HG02759 (cell line): Measurements from ENCODE around the gene PMEPA1.

Experiments
- ATAC-seq: cut with Tn5 transposase; IDR thresholded peaks from one replicate; pipeline ENCODE4 v1.9.1; 2021; ENCODE audit warnings: mild to moderate bottlenecking, moderate library complexity; ENCODE audit not compliant: unreplicated experiment

The PMEPA1 gene

DNA sequence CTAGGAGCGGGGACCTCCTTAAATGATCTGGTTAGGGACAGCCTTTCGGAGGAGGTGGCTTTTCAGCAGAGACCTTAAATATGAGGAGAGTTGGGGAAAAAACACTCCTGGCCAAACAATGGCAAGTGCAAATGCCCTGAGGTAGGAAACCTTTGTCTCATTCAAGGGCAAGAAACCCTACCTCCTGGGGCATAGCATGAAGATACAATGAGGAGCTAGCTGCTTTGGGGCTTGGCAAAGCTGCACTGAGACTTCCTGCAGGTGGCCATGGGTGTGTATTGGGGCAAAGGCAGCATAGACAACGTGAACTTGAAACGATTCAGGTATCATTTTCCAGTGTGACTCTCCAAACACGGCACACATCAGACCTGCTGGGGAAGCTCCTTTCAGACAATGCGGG, 30.7 kb downstream of the PMEPA1 start:
- ATAC-seq: no peak

DNA sequence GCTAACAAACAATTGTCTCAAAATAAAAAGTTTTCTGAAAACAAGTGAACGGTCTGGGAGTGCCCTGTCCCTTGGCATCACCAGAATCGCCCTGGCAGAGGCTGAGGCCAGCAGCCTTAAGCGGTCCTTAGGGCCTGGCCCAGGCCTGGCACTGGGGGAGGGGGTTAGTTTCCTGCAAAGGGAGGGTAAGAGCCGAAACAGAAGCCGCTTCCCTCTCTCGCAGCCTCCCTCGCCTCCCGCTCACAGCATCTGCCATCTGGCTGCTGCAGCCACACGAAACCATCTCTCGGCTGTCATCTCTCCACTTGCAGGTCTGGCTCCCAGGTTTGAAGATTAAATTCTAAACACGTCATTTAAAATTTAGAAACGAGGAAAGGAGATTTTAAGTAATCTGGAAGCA, 31.5 kb downstream of the PMEPA1 start:
- ATAC-seq: no peak

DNA sequence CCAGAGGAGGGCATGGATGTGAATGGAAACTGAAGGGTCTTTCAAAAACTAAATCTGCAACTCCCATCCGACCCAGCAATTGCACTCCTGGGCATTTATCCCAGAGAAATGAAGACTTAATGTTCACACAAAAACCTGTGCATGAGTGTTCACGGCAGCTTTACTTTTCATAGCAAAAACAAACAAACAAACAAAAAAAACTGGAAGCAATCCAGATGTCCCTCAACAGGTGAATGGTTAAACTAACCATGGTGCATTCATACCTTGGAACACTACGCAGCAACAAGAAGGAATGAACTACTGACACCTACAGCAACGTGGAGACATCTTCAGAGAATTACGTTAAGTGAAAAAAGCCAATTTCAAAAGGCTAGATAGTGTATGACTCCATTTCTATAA, 32.2 kb downstream of the PMEPA1 start:
- no peak for ATAC-seq

DNA sequence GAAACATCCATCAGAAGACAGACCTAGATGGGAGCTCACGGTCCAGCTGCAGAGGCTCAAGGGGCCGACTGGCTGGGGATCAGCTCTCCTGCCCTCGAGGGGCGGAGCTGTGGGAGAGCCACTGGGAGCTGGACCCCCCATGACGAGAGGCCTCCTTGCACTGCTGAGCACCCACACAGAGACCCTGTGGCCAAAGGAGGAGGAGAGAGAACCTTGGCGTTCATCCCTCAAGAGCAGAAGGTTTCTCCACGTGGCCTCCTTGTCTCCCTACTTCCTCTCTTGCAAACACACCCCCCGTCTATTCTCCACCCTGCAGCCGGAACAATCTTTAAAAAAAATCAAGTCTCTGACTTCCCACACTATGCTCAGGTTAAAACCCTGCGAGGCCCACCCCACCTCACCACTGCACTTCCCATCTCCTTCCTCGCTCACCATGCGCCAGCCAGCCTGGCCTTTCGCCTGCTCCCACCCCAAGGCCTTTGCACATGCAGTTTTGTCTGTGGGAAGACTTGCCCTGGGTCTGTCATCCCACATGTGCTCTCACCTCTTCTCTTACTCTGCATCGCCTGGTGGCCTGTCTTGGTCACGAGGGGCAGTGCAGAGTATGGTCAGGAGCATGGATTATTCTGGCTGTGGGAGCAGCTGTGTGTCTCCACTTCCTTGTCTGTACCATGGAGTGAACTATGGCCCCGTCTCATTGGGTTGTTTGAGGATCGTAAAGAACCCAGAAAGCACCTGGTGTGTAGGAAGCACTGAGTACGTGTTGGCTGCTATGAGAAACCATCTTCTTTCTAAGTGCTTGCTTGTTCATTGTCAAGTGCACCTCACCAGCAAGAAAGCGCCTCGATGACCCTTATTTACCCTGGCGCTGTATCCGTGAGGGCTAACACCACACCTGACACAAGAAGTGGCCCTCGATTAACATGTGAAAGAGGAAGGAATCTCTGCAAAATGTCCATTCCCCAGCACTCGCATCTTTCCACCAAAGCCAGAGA, 32.9 kb downstream of the PMEPA1 start:
- no peak for ATAC-seq

DNA sequence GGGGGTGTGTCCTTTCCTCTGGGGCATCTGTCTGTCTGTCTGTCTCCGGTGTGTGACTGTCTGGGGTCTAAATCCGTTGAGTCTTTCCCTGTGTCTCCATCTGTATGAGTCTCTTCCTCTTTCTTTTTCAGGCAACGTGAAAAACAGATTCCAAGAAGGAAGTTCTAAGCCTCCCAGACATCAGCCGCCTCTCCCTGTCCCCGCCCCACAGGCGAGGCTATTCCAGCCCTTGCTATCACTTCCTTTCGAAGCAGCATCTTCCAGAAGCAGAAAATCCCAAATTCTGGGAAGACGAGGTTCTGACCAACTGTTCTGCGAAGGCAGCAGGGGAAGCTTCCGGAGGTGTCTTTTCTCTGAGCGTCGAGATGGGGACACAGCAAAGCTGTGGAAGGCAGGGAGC, 34.0 kb downstream of the PMEPA1 start:
- no peak for ATAC-seq

DNA sequence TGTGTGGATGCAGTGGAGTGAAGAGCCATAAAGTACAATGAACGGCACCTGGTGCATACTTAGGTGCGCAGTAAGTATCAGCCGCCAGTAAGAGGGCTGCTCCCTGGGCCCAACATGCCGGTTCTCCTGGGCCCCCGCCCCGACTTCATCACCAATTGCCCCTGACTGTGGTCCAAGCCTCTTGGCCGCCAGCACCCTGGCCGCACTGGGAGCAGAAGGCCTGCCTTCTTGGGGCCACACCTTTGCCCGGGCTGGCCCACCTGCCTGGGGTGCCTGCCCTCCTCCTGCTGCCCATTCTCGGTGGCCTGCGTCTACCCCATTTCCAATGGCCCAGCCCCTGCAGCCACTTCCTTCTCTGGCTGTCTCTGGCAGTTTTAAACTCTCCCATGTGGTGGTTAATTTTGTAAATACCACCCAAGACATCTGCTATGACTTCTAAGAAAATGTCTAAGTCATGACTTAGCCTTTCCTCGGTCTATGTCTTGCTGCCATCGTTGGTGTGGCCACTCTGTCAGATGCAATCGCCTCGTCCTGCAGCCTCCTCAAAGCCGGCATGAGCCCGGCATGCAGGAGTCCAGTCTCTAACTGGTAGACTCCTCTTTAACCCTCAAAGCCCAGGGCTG, 36.8 kb downstream of the PMEPA1 start:
- ATAC-seq: no peak

GRCh38 chr20:57672164-57672563, 37.7 kb downstream of the PMEPA1 start:
- no peak for ATAC-seq

GRCh38 chr20:57671662-57672061, 38.2 kb downstream of the PMEPA1 start:
- no peak for ATAC-seq

GRCh38 chr20:57671072-57671391, 38.8 kb downstream of the PMEPA1 start:
- ATAC-seq: no peak

- ATAC-seq: no peak
Measured at GRCh38 chr20:57670288-57671071, 39.3 kb downstream of the PMEPA1 start.

DNA sequence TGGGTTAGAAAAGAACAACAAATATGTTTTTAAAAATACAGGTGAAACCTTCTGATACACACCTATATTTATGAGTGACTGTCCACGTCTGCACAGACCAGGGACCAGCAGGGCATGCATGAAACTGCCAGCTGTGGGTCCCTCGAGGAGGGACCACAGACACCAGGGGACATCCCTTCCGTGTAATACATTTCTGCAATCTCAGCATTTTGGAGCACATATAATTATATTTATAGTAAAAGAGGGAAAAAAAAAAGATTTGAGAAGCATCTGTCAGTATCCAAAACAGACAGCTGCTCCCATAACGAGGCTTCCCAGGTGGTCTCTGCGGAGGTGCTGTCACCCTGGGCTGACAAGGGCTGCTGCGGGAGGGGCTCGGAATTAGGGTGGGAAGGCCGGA, 40.2 kb downstream of the PMEPA1 start:
- no peak for ATAC-seq

DNA sequence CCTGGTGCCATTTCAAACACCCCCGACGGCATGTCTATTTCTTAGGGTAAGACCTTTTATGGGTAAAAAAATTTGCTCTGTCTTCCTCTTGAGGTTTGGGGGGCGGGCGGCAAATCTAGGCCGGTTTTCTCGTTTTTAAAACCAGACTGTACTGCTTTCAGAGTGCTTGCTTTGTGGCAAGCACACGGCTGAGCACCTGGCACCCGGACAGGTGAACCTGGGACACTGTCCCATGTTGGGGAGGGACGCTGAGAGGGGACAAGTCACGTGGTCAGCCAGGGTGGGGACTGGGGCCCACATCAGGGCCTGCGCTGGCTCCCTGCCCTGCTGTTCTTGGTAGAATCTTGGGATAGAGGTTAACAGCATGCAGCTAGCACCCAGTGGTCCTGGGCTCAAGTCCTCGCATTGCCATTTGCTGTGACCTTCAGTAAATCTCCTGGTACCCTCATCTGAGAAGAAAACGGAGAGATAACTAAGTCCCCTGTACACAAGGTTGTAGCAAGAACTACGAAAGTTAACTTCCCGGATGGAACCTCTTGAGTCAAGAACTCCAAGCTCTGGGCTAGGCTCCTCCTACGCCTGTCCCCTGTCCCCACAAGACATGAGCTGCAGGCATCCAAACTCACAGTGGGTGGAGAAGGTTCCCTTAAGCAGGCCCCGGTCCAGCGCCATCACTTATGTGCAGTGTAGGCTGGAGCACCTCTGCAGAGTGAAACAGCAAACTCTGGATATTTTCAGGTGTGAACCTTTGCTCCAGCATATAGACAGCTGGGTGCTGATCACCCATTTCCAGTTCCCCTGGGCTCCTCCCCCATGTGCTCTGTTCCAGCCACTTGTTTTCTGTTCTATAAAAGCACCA, 41.7 kb downstream of the PMEPA1 start:
- no peak for ATAC-seq

GRCh38 chr20:57667388-57667787, 42.4 kb downstream of the PMEPA1 start:
- ATAC-seq: no peak

DNA sequence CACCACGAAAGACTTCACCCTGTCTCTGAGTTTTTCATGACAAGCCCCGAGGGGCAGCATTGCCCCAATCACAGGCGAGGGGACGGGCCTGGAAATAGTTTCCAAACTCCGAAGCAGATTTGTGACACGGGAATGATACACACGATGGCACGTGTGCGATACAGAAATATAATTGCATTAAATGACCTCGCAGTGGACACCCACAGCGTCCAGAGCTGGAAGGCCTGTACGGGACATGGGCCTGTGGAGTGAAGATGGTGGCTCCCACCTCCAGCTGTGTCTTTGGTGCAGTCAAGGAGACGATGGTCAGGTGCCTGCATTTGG, 43.0 kb downstream of the PMEPA1 start:
- no peak for ATAC-seq

GRCh38 chr20:57666106-57666833, 43.5 kb downstream of the PMEPA1 start:
- ATAC-seq: no peak

- ATAC-seq: no peak
Measured at GRCh38 chr20:57665589-57665971, 44.2 kb downstream of the PMEPA1 start.

GRCh38 chr20:57664924-57665588, 44.8 kb downstream of the PMEPA1 start:
- ATAC-seq: no peak

DNA sequence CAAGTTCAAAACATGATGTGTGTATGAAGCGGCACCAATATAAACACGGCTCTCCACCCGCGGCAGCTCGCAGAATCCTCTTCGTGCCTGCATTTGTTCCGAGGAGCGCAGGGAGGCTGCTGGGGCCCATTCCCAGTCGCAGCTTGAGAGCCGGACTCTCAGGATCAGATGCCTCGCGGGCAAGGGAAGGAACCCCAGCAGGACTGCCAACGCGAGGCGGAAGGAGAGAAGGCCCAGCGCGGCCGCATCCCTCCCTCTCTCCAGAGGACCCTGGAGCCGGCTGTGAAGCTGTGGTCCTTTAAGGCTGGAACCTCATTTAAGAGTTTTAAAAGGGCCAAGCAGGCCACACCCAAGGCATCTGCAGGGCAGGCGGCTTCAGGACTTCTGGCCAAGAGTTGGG, 45.3 kb downstream of the PMEPA1 start:
- ATAC-seq: no peak

- ATAC-seq: no peak
Measured at GRCh38 chr20:57663681-57664451, 45.9 kb downstream of the PMEPA1 start.
